WTC11 (cell line): ENCODE measurements around the gene HKDC1.

Experiments used
- ATF6 ChIP-seq: sonication (generic); formaldehyde crosslinking; IDR thresholded peaks from 2 replicates; pipeline ENCODE4 v1.8.1; 2023; ENCODE audit warnings: mild to moderate bottlenecking, missing genetic modification reagents
- CTCF ChIP-seq: fragments of 200-600 bp; IDR thresholded peaks from 2 replicates; pipeline ENCODE4 v1.8.0; 2022; ENCODE audit warnings: antibody characterized with exemption
- E2F1 ChIP-seq: sonication (generic); formaldehyde crosslinking; IDR thresholded peaks from 2 replicates; pipeline ENCODE4 v1.8.0; 2022; ENCODE audit warnings: mild to moderate bottlenecking, missing genetic modification reagents
- ESRRA ChIP-seq: sonication (generic); formaldehyde crosslinking; IDR thresholded peaks from 2 replicates; pipeline ENCODE4 v1.8.1; 2022; ENCODE audit warnings: mild to moderate bottlenecking, missing genetic modification reagents, borderline replicate concordance
- ETV6 ChIP-seq: sonication (generic); formaldehyde crosslinking; IDR thresholded peaks from 2 replicates; pipeline ENCODE4 v1.8.1; 2022; ENCODE audit warnings: mild to moderate bottlenecking, missing genetic modification reagents
- JUN ChIP-seq: sonication (generic); formaldehyde crosslinking; IDR thresholded peaks from 2 replicates; pipeline ENCODE4 v1.8.0; 2023; ENCODE audit warnings: mild to moderate bottlenecking, missing genetic modification reagents
- MYBL2 ChIP-seq: sonication (generic); formaldehyde crosslinking; IDR thresholded peaks from 2 replicates; pipeline ENCODE4 v1.8.1; 2023; ENCODE audit warnings: mild to moderate bottlenecking, moderate library complexity, missing genetic modification reagents
- PREB ChIP-seq: sonication (generic); formaldehyde crosslinking; IDR thresholded peaks from 2 replicates; pipeline ENCODE4 v1.8.1; 2022; ENCODE audit warnings: mild to moderate bottlenecking, missing genetic modification reagents, moderate library complexity, borderline replicate concordance
- SP1 ChIP-seq: sonication (generic); formaldehyde crosslinking; conservative IDR thresholded peaks from 2 replicates; pipeline ENCODE4 v1.8.1; 2022; ENCODE audit warnings: missing genetic modification reagents
- ZNF512 ChIP-seq: sonication (generic); formaldehyde crosslinking; IDR thresholded peaks from 2 replicates; pipeline ENCODE4 v1.8.1; 2022; ENCODE audit warnings: missing genetic modification reagents, borderline replicate concordance

- TF ChIP-seq PREB (CRISPR knock-in tag) (no peak), ZNF512 (no peak), JUN (no peak), ATF6 (CRISPR knock-in tag) (no peak), CTCF (no peak), SP1 (CRISPR knock-in tag) (no peak), MYBL2 (CRISPR knock-in tag) (no peak), ETV6 (no peak), E2F1 (CRISPR knock-in tag) (no peak), ESRRA (CRISPR knock-in tag) (no peak)
These were observed 8.6 kb upstream of the HKDC1 start for GRCh38 chr10:69211524-69211923.
